GM10266 (cell line): ENCODE data around the gene NXPH1.

Source experiments
- DNase-seq: peaks from one replicate; pipeline ENCODE4 v3.0.0; 2012; ENCODE audit errors: extremely low spot score
- TF ChIP-seq, protein P1 (sequence below): IDR thresholded peaks from 2 replicates; pipeline ENCODE4 v1.5.1; 2012; ENCODE audit warnings: mild to moderate bottlenecking, low read depth; ENCODE audit not compliant: control insufficient read depth, insufficient read depth; ENCODE audit errors: missing control alignments

Gene NXPH1

GRCh38 chr7:8500286-8500685, 66.9 kb downstream of the NXPH1 start:
- TF ChIP-seq, protein P1, sequence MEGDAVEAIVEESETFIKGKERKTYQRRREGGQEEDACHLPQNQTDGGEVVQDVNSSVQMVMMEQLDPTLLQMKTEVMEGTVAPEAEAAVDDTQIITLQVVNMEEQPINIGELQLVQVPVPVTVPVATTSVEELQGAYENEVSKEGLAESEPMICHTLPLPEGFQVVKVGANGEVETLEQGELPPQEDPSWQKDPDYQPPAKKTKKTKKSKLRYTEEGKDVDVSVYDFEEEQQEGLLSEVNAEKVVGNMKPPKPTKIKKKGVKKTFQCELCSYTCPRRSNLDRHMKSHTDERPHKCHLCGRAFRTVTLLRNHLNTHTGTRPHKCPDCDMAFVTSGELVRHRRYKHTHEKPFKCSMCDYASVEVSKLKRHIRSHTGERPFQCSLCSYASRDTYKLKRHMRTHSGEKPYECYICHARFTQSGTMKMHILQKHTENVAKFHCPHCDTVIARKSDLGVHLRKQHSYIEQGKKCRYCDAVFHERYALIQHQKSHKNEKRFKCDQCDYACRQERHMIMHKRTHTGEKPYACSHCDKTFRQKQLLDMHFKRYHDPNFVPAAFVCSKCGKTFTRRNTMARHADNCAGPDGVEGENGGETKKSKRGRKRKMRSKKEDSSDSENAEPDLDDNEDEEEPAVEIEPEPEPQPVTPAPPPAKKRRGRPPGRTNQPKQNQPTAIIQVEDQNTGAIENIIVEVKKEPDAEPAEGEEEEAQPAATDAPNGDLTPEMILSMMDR: no peak
- DNase-seq: no peak

- no peak for DNase-seq
- TF ChIP-seq, protein P1: no peak
Observed at GRCh38 chr7:8507566-8507965, 74.2 kb downstream of the NXPH1 start.

DNA sequence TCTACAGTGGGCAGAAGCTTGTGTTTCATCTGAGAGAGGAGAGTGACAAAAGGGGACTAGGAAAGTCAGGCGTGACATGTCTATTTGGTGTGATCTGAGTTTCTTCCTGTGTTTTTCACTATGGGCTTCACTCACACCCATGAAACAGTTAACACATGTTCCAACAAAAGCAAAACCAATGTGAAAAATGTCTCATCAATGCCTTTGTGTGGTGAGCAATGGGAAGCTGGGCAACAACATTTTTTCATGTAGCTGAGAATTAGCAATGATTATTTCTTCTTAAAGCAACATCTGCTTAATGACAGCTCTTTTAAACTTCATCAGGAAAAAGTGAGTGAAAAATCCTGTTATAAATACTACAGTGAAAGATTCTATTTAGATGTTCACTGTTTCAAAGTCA, 76.2 kb downstream of the NXPH1 start:
- DNase-seq: no peak
- TF ChIP-seq, protein P1: no peak

- TF ChIP-seq, protein P1: no peak
- no peak for DNase-seq
Observed at GRCh38 chr7:8511855-8512254, 78.4 kb downstream of the NXPH1 start.

GRCh38 chr7:8514781-8515519, 81.5 kb downstream of the NXPH1 start:
- no peak for DNase-seq
- TF ChIP-seq, protein P1: no peak

- DNase-seq: no peak
- TF ChIP-seq, protein P1: no peak
Observed at GRCh38 chr7:8515640-8516185, 82.3 kb downstream of the NXPH1 start.

GRCh38 chr7:8516976-8517375, 83.6 kb downstream of the NXPH1 start:
- TF ChIP-seq, protein P1: no peak
- DNase-seq: no peak
